Measurements from ENCODE around the gene UQCR11.
"Not testable (repeated sequence)": the region's sequence is repeated elsewhere in the genome, so short reads cannot be mapped to it uniquely, and the experiment has no call there.

Gene UQCR11

GRCh38 chr19:1645299-1645698 lies 40.0 kb upstream of the UQCR11 start:
- Histone ChIP-seq H3K9me3 (replicated peaks; ENCODE audit: insufficient read depth, low read length) (no peaks in the 10 kb centered on the region), H3F3A (ENCODE audit: insufficient read depth, low read length) (peaks cover 32% of the 10 kb centered on the region), H3K4me1 (ENCODE audit: low read length) (peaks cover 22% of the 10 kb centered on the region), H3K27ac (ENCODE audit: low read length) (no peak overlapping the region), H3K79me2 (ENCODE audit: low read length) (peaks cover 100% of the 10 kb centered on the region), H4K20me1 (ENCODE audit: insufficient read depth, low read length) (no peaks in the 10 kb centered on the region), H3K36me3 (replicated peaks; ENCODE audit: insufficient read depth, low read length) (peaks cover 28% of the 10 kb centered on the region), H3K4me2 (ENCODE audit: low read depth, low read length) (no peak overlapping the region), H3K27me3 (replicated peaks; ENCODE audit: insufficient read depth, low read length) (no peaks in the 10 kb centered on the region), H3K9ac (ENCODE audit: low read length) (no peak overlapping the region), H3K9me2 (replicated peaks; ENCODE audit: insufficient read depth, low read length) (no peaks in the 10 kb centered on the region), H2AFZ (ENCODE audit: low read length) (no peak overlapping the region), H3K4me3 (ENCODE audit: low read length) (no peak overlapping the region)
- no peak for TF ChIP-seq EZH2phosphoT487 (IDR thresholded peaks at IDR 0.05; ENCODE audit: low read length)
- TF ChIP-seq, protein P1, sequence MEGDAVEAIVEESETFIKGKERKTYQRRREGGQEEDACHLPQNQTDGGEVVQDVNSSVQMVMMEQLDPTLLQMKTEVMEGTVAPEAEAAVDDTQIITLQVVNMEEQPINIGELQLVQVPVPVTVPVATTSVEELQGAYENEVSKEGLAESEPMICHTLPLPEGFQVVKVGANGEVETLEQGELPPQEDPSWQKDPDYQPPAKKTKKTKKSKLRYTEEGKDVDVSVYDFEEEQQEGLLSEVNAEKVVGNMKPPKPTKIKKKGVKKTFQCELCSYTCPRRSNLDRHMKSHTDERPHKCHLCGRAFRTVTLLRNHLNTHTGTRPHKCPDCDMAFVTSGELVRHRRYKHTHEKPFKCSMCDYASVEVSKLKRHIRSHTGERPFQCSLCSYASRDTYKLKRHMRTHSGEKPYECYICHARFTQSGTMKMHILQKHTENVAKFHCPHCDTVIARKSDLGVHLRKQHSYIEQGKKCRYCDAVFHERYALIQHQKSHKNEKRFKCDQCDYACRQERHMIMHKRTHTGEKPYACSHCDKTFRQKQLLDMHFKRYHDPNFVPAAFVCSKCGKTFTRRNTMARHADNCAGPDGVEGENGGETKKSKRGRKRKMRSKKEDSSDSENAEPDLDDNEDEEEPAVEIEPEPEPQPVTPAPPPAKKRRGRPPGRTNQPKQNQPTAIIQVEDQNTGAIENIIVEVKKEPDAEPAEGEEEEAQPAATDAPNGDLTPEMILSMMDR (IDR thresholded peaks at IDR 0.05; ENCODE audit: low read length) = no peak
- no peak for TF ChIP-seq EZH2 (optimal IDR thresholded peaks at IDR 0.05; ENCODE audit: low read depth, low read length)
- DNase-seq = no peak

DNA sequence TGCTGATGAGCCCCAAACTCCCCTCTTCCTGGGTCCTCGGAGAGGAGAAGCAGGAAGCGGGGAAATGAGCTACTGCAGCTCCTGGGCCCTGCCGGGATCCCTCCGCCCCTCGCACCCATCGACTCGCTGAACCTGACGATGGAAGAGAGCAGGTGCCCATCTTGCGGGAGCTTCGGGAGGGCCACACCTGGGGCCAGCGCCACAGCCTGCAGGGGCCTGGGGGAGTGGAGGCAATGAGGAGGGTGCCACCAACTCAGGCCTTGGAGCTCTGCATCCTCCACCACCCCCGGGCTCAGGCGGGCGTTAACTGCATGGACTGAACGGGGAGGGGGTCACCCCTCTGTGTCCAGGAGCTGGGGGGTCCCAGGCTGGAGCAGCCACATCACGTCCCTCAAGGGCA lies 38.8 kb upstream of the UQCR11 start:
- no peak for DNase-seq
- Histone ChIP-seq H3K27ac (ENCODE audit: low read length) (no peak overlapping the region), H3F3A (ENCODE audit: insufficient read depth, low read length) (peaks cover 24% of the 10 kb centered on the region), H3K36me3 (replicated peaks; ENCODE audit: insufficient read depth, low read length) (peaks cover 40% of the 10 kb centered on the region), H3K4me3 (ENCODE audit: low read length) (no peak overlapping the region), H3K4me2 (ENCODE audit: low read depth, low read length) (no peak overlapping the region), H3K9me2 (replicated peaks; ENCODE audit: insufficient read depth, low read length) (no peaks in the 10 kb centered on the region), H2AFZ (ENCODE audit: low read length) (no peak overlapping the region), H3K4me1 (ENCODE audit: low read length) (peaks cover 13% of the 10 kb centered on the region), H3K27me3 (replicated peaks; ENCODE audit: insufficient read depth, low read length) (no peaks in the 10 kb centered on the region), H3K9me3 (replicated peaks; ENCODE audit: insufficient read depth, low read length) (no peaks in the 10 kb centered on the region), H3K9ac (ENCODE audit: low read length) (no peak overlapping the region), H3K79me2 (ENCODE audit: low read length) (peaks cover 100% of the 10 kb centered on the region), H4K20me1 (ENCODE audit: insufficient read depth, low read length) (0 out of 2 replicates have a peak, but pooled peaks cover 6% of the 10 kb centered on the region)
- TF ChIP-seq EZH2 (optimal IDR thresholded peaks at IDR 0.05; ENCODE audit: low read depth, low read length) (no peak), EZH2phosphoT487 (IDR thresholded peaks at IDR 0.05; ENCODE audit: low read length) (no peak)
- TF ChIP-seq, protein P1 (IDR thresholded peaks at IDR 0.05; ENCODE audit: low read length) = no peak

- H3K4me3 ChIP-seq (ENCODE audit: low read length); H3K4me2 ChIP-seq (ENCODE audit: low read depth, low read length); DNase-seq; H2AFZ ChIP-seq (ENCODE audit: low read length); H3K9ac ChIP-seq (ENCODE audit: low read length); H3K27ac ChIP-seq (ENCODE audit: low read length); H3K27me3 ChIP-seq (replicated peaks; ENCODE audit: insufficient read depth, low read length); H3K4me1 ChIP-seq (ENCODE audit: low read length); H3K9me3 ChIP-seq (replicated peaks; ENCODE audit: insufficient read depth, low read length); H3K9me2 ChIP-seq (replicated peaks; ENCODE audit: insufficient read depth, low read length): not testable (repeated sequence)
- Histone ChIP-seq H3K36me3 (replicated peaks; ENCODE audit: insufficient read depth, low read length) (peaks cover 33% of the 10 kb centered on the region), H4K20me1 (ENCODE audit: insufficient read depth, low read length) (peaks cover 17% of the 10 kb centered on the region), H3F3A (ENCODE audit: insufficient read depth, low read length) (peaks cover 14% of the 10 kb centered on the region; the same call in 1 of the 2 replicates), H3K79me2 (ENCODE audit: low read length) (peaks cover 100% of the 10 kb centered on the region)
Measured at GRCh38 chr19:1640893-1641448, 35.7 kb upstream of the UQCR11 start.

Data from MM.1S (cell line).